Globus pallidus (tissue), 1 donor: Measurements from ENCODE around the gene SYNM.

Experiments used
- DNase-seq: peaks from one replicate; pipeline ENCODE4 v3.0.0-alpha.2; 2015; ENCODE audit warnings: low spot score

Gene SYNM

GRCh38 chr15:99143655-99144610 is 39.1 kb downstream of the SYNM start:
- peak; percentile 23 for DNase-seq

- no peak for DNase-seq
Observed at GRCh38 chr15:99145005-99145404, 40.1 kb downstream of the SYNM start.

GRCh38 chr15:99145778-99146177 is 40.9 kb downstream of the SYNM start:
- no peak for DNase-seq

- DNase-seq = no peak
Observed at GRCh38 chr15:99146661-99147060, 41.8 kb downstream of the SYNM start.

- no peak for DNase-seq
Observed at GRCh38 chr15:99148851-99149276, 44.0 kb downstream of the SYNM start.

- DNase-seq = no peak
Observed at GRCh38 chr15:99149366-99149765, 44.5 kb downstream of the SYNM start.

- no peak for DNase-seq
Observed at GRCh38 chr15:99151156-99151555, 46.3 kb downstream of the SYNM start.

- DNase-seq = no peak
Observed at GRCh38 chr15:99153026-99153535, 48.2 kb downstream of the SYNM start.

- no peak for DNase-seq
Observed at GRCh38 chr15:99154271-99154670, 49.4 kb downstream of the SYNM start.

GRCh38 chr15:99155961-99156443 is 51.1 kb downstream of the SYNM start:
- no peak for DNase-seq

GRCh38 chr15:99157456-99157855 is 52.6 kb downstream of the SYNM start:
- no peak for DNase-seq

- DNase-seq = no peak
Observed at GRCh38 chr15:99158626-99159412, 53.9 kb downstream of the SYNM start.

- DNase-seq = no peak
Observed at GRCh38 chr15:99163271-99164062, 58.6 kb downstream of the SYNM start.

- no peak for DNase-seq
Observed at GRCh38 chr15:99164119-99164518, 59.2 kb downstream of the SYNM start.

- no peak for DNase-seq
Observed at GRCh38 chr15:99165020-99165790, 60.3 kb downstream of the SYNM start.

- no peak for DNase-seq
Observed at GRCh38 chr15:99165956-99166689, 61.2 kb downstream of the SYNM start.

- DNase-seq = no peak
Observed at GRCh38 chr15:99167201-99167600, 62.3 kb downstream of the SYNM start.

GRCh38 chr15:99167640-99168039 is 62.8 kb downstream of the SYNM start:
- DNase-seq = no peak

GRCh38 chr15:99168601-99169580 is 64.0 kb downstream of the SYNM start:
- DNase-seq = no peak
